ENCODE results near the gene NSUN6. TPM values are rescaled to one million over a fixed set of nuclear protein-coding genes. Genes with fewer than 3 reads are reported as not detected.

The NSUN6 gene
- 1 to 10 TPM; 3.7 to 6.0 (median 5.3) TPM for total RNA-seq (2021; fragmentation: NEBNext Ultra II Directional; extraction: Animal tissue kit (Norgen Biotek cat#: 25700))
- long read RNA-seq, partial matches to known transcripts = 2 of 7 reads
- long read RNA-seq, other reads (novel, unspliced or antisense) = 4 of 7 reads

GRCh38 chr10:18651324-18652007 lies at the start of gene NSUN6:
Gene NSUN6 (minus strand): TSS chr10:18651587. CDS start chr10:18651203, 384 bp downstream.
- Mint-ChIP-seq H3K27ac (peak within 1 kb of the TSS; percentile 96), H3K4me1 (ENCODE audit: low read depth) (peaks cover 27% of the 10 kb centered on the region), H3K4me3 (peak within 1 kb of the TSS; percentile 99), H3K27me3 (ENCODE audit: insufficient read depth) (no peaks in the 10 kb centered on the region), H3K9me3 (no peaks in the 10 kb centered on the region), H3K36me3 (ENCODE audit: low read depth) (no peaks in the 10 kb centered on the region)
- peak; percentile 29; the same call in 1 of the 2 replicates for TF ChIP-seq CTCF (IDR thresholded peaks at IDR 0.05)
- DNase-seq = peak; percentile 82

GRCh38 chr10:18699849-18700840 lies 48.8 kb upstream of the NSUN6 start:
- no peaks in the 10 kb centered on the region for H3K4me1 Mint-ChIP-seq (ENCODE audit: low read depth)
- no peak overlapping the region for H3K27ac Mint-ChIP-seq
- TF ChIP-seq CTCF (IDR thresholded peaks at IDR 0.05) = no peak
- H3K4me3 Mint-ChIP-seq = no peak overlapping the region
- no peaks in the 10 kb centered on the region for H3K36me3 Mint-ChIP-seq (ENCODE audit: low read depth)
- DNase-seq = no peak
- H3K9me3 Mint-ChIP-seq = no peaks in the 10 kb centered on the region
- peaks cover 4% of the 10 kb centered on the region for H3K27me3 Mint-ChIP-seq (ENCODE audit: insufficient read depth)

- Mint-ChIP-seq H3K36me3 (ENCODE audit: low read depth) (no peaks in the 10 kb centered on the region), H3K4me1 (ENCODE audit: low read depth) (no peaks in the 10 kb centered on the region), H3K9me3 (no peaks in the 10 kb centered on the region), H3K4me3 (no peak overlapping the region), H3K27me3 (ENCODE audit: insufficient read depth) (peaks cover 2% of the 10 kb centered on the region; the same call in 1 of the 2 replicates), H3K27ac (no peak overlapping the region)
- no peak for DNase-seq
- TF ChIP-seq CTCF (IDR thresholded peaks at IDR 0.05) = no peak
Measured at GRCh38 chr10:18690541-18690940, 39.2 kb upstream of the NSUN6 start.

- Mint-ChIP-seq H3K4me3 (no peak overlapping the region), H3K27ac (no peak overlapping the region), H3K4me1 (ENCODE audit: low read depth) (peaks cover 9% of the 10 kb centered on the region), H3K27me3 (ENCODE audit: insufficient read depth) (peaks cover 2% of the 10 kb centered on the region; the same call in 1 of the 2 replicates), H3K9me3 (no peaks in the 10 kb centered on the region), H3K36me3 (ENCODE audit: low read depth) (no peaks in the 10 kb centered on the region)
- peak; percentile 39 for DNase-seq
- peak; percentile 71 for TF ChIP-seq CTCF (IDR thresholded peaks at IDR 0.05)
Measured at GRCh38 chr10:18689498-18689897, 38.1 kb upstream of the NSUN6 start.

- peaks cover 8% of the 10 kb centered on the region for H3K36me3 Mint-ChIP-seq (ENCODE audit: low read depth)
- TF ChIP-seq CTCF (IDR thresholded peaks at IDR 0.05) = no peak
- H3K4me3 Mint-ChIP-seq = no peak overlapping the region
- no peaks in the 10 kb centered on the region for H3K9me3 Mint-ChIP-seq
- peaks cover 27% of the 10 kb centered on the region for H3K4me1 Mint-ChIP-seq (ENCODE audit: low read depth)
- no peak overlapping the region for H3K27ac Mint-ChIP-seq
- no peak for DNase-seq
- H3K27me3 Mint-ChIP-seq (ENCODE audit: insufficient read depth) = peaks cover 2% of the 10 kb centered on the region; the same call in 1 of the 2 replicates
Measured at GRCh38 chr10:18687706-18688105, 36.3 kb upstream of the NSUN6 start.

Measured in HFFc6 (cell line).